GM18520 (cell line): Measurements from ENCODE around the gene NRF1.
"Not testable (repeated sequence)": the region's sequence is repeated elsewhere in the genome, so short reads cannot be mapped to it uniquely, and the experiment has no call there.

Experiments
- ATAC-seq: cut with Tn5 transposase; IDR thresholded peaks from one replicate; pipeline ENCODE4 v1.9.1; 2021; ENCODE audit not compliant: unreplicated experiment

Gene NRF1

GRCh38 chr7:129644634-129645230, 33.2 kb downstream of the NRF1 start:
- no peak for ATAC-seq

GRCh38 chr7:129646369-129647021, 35.0 kb downstream of the NRF1 start:
- no peak for ATAC-seq

DNA sequence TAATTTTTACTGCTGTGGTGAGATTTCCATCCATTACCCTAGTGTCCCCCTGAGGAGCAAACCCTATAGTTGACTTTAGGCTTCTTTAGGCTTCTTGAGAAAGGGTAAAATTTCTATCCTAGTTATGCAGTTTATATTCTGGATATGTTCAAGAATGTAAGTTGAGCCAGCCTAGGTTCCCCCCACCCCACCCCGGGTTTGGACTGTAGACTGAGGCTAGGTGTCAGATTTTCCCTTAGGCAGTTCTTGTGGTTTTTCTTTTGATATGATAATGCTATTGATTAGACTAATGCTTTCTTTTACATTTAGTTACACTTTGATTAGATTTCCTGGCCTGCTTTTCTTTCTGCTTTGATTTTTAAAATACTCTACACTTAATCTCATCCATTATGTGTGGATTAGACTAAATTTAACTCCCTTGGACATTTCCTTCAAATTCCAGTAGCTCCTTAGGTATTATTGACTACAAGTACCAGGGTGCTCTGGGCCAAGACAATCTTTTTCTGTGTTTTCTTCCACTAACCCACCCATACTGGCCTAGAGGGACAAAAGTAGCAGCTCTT, 37.7 kb downstream of the NRF1 start:
- ATAC-seq = no peak

DNA sequence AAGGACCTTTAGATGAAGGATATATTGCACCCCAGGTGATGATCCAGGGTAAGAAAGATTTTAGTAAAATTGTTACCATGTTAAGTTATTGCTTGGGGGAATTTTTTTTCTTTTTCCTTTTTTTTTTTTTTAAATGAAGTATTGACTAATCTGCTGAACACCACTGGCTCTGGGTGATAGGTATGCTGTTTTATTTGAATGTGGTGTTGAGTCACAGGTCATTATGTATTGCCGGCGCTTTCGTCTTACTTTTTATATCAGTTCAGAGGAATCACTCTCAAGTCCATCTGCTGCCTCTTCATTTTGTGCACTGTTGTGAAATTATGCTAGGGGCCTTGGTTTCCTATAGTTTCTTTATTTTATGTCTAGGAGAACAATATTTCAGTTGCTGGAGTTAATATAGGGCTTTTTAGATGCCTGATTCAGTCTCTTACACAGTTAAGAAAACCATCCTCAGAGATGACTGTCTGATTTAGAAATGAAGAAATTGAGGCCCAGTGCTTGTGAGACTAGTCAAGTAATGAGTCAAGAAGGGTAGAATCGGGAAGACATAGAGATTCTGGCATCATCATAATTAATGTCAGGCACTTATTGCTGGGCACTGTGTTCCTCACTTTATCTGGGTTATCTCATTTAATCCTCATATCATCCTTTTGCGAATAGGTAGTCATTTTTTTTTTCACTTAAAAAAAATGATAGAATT, 38.7 kb downstream of the NRF1 start:
- no peak for ATAC-seq

- no peak for ATAC-seq
These were observed 41.4 kb downstream of the NRF1 start for GRCh38 chr7:129652914-129653313.

DNA sequence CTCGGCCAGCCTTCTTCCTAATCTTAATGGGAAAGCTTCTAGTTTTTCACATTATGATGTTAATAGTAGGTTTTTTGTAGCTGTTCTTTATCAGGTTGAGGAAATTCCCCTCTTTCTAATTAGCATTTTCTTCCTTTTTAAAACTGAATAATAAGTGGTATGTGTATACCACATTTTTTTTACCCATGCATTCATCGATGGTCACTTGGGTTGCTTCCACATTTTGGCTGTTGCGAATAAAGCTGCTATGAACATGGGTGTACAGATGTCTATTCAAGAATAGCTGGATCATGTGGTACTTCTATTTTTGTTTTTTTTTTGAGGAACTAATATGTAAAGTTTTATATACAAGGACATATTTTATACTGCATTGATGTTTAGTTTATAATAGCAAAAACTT, 44.3 kb downstream of the NRF1 start:
- ATAC-seq = no peak

DNA sequence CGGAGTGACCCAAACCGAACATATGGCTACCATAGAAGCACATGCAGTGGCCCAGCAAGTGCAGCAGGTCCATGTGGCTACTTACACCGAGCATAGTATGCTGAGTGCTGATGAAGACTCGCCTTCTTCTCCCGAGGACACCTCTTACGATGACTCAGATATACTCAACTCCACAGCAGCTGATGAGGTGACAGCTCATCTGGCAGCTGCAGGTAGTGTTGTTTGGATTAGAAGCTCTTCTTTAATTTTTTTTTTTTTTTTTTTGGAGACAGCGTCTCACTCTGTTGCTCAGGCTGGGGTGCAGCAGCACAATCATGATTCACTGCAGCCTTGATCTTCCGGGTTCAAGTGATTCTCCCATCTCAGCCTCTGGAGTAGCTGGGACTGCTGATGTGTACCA, 45.8 kb downstream of the NRF1 start:
- no peak for ATAC-seq

DNA sequence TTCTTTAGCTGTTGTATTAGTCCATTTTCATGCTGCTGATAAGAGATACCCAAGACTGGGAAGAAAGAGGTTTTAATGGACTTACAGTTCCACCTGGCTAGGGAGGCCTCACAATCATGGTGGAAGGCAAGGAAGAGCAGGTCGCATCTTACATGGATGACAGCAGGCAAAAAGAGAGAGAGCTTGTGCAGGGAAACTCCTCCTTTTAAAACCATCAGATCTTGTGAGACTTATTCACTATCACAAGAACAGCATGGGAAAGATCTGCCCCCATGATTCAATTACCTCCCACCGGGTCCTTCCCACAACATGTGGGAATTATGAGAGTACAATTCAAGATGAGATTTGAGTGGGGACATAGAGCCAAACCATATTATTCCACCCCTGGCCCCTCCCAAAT, 48.4 kb downstream of the NRF1 start:
- ATAC-seq = not testable (repeated sequence)

DNA sequence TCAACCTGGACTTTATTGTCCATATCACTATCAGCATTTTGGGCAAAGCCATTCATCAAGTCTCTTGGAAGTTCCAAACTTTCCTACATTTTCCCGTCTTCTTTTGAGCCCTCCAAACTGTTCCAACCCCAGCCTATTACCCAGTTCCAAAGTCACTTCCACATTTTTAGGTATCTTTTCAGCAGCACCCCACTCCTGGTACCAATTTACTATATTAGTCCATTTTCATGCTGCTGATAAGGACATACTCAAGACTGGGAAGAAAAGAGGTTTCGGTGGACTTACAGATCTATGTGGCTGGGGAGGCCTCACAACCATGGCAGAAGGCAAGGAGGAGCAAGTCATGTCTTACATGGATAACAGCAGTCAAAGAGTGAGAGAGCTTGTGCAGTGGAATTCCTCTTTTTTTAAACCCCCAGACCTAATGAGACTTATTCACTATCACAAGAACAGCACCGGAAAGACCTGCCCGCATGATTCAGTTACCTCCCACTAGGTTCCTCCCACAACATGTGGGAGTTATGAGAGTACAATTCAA, 50.2 kb downstream of the NRF1 start:
- ATAC-seq = no peak

GRCh38 chr7:129663240-129663639, 51.7 kb downstream of the NRF1 start:
- ATAC-seq = not testable (repeated sequence)

GRCh38 chr7:129664029-129665012, 52.8 kb downstream of the NRF1 start:
- ATAC-seq = no peak

DNA sequence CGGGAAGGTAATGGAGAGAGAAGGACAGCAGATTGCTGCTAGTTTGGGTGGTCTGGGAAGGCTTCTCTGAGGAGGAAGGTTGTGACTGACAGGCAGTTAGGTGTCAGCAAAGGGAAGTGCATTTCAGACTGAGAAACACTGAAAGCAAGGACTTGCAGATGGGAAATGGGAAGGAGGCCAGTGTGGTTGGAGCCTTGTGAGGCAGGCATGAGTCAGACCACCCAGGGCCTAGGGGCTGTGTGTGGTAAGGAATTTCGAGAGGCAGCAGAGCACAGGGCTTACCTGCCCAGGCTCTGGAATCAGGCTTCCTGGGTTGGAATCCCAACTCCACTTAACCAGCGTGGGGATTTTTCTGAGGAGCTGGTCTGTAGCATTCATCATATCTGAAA, 53.5 kb downstream of the NRF1 start:
- ATAC-seq = no peak

DNA sequence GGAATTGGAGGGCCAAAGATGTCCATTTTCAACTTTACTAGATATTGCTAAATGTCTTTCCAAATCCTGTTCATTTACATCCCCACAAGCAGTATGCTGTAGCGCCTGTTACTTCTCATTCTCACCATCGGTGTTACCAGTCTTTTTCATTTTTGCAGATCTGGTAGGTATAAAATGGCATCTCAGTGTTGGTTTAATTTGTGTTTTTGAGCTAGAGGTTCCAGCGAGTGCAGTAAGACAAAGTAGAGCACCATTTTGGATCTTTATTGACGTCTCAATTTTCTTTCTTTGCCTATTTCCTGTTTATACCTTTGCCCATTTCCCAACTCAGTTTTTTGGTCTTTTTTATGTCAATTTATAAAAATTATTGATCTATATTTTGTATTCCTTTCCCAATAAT, 55.6 kb downstream of the NRF1 start:
- no peak for ATAC-seq

GRCh38 chr7:129667551-129667950, 56.0 kb downstream of the NRF1 start:
- no peak for ATAC-seq

DNA sequence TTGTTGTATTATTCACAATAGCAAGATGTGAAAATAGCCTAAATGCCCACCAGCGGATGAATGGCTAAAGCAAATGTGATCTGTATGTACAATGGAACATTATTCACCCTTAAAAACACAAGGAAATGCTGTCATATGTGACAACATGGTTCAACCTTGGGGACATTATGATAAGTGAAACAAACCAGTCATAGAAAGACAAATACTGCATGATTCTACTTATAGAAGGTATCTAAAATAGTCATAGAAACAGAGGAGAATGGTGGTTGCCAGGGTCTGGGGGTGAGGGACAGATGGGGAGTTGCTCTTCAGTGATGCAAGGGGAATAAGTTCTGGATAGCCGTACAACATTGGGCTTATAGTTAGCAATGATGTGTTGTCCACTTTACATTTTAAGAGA, 58.4 kb downstream of the NRF1 start:
- no peak for ATAC-seq

- ATAC-seq = no peak
These were observed 59.1 kb downstream of the NRF1 start for GRCh38 chr7:129670656-129671055.

DNA sequence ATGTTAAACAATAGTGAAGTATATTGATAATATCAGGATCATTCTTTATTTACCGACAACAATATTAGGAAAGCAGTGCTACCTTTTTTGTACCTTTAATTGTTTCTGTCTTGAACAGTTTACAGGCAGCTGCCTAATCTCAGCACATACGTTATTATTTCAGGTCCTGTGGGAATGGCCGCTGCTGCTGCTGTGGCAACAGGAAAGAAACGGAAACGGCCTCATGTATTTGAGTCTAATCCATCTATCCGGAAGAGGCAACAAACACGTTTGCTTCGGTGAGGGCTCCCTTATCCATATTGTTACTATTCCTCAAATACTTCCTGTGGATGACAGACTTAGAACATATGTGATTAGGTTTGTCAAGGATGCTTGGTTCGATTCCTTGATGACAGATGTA, 59.7 kb downstream of the NRF1 start:
- no peak for ATAC-seq

- not testable (repeated sequence) for ATAC-seq
These were observed 63.0 kb downstream of the NRF1 start for GRCh38 chr7:129674475-129674874.

DNA sequence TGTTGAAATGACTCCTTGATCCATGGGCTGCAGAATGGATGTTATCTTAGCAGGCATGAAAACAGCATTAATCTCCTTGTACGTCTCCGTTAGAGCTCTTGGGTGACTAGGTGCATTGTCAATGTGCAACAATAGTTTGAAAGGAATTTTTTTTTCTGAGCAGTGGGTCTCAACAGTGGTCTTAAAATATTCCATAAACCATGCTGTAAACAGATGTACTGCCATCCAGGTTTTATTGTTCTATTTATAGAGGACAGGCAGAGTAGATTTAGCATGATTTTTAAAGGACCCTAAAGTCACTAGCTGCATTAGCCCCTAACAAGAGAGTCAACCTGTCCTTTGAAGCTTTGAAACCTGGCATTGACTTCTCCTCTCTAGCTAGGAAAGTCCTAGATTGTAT, 64.0 kb downstream of the NRF1 start:
- ATAC-seq = no peak

DNA sequence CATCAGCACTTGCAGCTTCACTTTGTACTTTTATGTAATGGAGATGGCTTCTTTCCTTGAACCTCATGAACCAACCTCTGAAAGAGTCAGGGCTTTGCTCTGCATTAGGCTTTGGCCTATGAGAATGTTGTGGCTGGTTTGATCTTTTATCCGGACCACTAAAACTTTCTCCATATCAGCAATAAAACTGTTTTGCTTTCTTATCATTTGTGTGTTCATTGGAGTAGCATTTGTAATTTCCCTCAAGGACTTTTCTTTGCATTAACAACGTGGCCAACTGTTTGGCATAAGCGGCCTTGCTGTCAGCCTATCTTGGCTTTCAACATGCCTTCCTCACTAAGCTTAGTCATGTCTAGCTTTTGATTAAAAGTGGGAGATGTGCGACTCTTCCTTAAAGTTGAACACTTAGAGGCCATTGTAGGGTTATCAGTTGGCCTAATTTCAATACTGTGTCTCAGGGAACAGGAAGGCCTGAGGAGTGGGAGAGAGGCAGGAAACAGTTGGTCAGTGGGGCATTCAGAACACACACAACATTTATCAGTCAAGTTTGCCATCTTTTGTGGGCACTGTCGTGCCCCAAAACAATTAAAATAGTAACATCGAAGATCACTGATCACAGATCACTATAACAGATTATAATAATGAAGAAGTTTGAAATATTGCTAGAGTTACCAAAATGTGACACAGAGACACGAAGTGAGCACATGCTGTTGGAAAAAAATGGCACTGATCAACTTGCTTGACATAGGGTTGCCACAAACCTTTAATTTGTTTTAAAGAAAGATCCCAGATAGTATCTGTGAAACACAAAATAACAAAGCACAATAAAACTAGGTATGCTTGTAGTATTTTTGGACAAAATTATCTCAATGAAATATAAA, 64.7 kb downstream of the NRF1 start:
- ATAC-seq = no peak
